ENCODE results near the gene ZHX3.
A peak's percentile ranks its signal among the peaks of the same experiment; 100 is the strongest.

Gene ZHX3

DNA sequence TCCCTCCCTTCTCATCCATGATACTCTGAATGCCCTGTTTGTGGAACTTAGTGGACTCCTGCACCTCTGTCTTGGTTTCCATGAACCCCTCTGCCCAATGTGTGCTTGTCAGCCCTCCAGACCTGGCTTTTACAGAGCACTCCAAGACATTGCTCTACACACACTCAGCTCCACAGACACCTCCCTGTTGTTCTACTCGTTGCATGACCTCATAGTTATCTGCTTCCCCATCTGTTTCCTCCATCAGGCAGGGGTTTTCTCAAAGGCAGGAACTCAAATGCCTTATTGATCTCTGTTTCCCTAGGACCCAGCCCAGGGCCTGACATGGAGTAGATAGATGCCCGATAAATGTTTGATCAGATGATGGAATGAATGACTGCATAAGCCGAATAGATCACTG is 166.9 kb downstream of the ZHX3 start:
- no peak for DNase-seq (ENCODE audit: low spot score)

DNA sequence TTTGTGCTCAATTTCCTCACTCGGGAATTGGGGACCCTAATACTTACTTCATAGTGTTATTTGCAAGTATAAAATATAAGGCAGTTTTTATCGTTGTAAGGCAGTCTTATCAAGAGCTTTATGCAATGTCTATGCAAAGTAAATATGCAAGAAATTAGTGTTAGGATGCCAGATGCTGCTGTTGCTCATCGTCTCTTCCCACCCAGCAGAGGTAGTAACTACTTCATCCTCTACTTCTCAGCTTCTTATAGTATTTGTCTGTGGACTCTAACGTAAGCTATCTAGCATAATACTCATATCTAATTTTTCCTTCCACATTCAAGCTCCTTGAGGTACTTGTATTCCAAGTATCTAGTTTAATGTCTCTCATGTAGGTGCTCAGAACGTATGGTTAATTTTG is 168.6 kb downstream of the ZHX3 start:
- no peak for DNase-seq (ENCODE audit: low spot score)

DNA sequence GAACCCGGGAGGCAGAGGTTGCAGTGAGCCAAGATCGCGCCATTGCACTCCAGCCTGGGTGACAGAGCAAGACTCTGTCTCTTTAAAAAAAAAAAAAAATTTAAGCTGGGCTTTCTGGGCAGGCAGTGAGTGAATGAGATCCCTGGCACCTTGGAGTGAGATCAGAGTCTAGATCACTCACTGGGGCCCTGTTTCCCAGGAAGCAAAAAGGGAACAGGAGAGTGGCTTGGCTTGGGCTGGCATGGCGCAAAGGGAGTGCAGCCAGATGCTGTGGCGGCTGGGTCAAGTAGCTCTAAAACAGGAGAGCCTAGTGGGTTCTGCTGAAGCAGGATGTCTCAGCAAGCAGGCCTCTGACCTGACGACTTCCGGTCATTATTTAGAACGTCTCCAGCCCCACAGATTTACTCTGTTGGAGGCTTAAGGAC is 169.8 kb downstream of the ZHX3 start:
- DNase-seq (ENCODE audit: low spot score): no peak

DNA sequence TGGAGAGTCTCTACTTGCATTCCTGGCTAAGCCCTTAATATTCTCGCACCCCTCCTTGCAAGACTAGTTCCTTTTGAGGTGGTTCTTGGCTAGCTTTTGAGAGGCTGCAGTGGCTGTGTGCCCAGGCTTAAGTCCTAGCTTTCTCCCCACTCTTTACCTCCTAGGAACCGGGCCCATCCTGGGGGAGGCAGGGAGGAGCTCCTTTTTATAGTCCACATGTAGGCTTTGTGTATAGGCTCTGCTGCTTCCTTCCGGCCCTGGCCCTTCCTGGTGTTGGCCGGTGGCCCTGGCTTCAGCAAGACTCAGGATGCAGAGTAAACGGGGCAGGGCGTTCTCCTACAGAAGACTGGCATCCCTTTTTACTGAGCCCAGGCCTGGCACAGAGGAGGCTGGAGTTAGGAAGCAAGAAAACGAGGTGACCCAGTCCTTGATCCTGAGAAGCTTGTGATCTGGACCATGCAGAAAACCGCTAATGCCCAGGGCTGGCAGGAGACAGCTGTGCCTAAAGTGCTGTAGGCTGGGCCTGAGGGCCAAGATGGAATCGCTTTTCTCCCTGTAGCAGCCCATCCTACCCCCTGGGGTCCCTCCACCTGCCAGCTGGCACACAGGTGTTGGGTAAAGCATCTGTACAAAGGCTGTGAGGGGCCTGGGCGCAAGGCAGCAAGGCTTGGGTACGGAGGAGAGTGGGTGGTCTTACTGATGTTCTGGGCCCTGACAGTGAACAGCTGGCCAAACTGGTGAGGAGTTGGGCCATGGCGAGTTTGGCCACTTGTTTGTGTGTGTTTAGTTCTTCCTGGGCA is 171.5 kb downstream of the ZHX3 start:
- DNase-seq (ENCODE audit: low spot score): no peak

DNA sequence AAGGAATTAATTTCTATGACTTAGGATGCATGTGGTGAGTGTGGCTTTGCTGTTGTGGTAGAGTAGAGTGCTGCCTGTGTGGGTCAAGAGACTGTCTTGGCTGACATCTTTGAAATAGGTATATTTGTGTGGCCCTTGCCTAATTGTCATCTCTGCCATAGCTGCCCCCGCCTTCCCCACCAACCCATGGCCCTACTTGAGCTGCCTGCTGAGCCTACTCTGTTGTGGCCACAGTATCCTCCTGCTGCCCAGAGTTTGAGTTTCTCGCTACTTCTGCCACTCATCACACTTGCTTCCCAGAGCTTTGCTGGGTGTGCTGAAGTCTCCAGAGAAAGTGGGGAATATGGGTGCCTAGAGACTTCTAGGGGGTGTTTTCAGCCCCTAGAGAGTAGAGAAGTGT is 172.2 kb downstream of the ZHX3 start:
- no peak for DNase-seq (ENCODE audit: low spot score)

DNA sequence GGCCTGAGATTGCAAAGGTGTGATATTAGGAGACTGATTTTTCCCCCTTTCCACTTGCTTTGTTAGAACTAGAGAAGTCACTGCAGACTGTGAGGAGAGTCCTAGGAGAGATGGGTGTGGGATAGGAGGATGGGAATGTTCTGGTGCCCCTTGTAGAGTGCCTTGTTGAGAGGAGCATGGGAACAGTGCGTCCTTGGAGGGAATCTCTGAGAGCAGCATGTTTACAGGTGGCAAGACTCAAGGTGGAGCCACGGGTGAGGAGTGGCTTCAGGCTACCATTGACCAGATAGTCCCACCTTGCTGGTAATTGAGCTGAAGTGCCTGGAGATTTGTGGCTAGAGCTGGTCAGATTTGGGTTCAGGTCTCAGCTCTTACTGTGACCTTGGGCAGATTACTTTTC is 174.2 kb downstream of the ZHX3 start:
- no peak for DNase-seq (ENCODE audit: low spot score)

DNA sequence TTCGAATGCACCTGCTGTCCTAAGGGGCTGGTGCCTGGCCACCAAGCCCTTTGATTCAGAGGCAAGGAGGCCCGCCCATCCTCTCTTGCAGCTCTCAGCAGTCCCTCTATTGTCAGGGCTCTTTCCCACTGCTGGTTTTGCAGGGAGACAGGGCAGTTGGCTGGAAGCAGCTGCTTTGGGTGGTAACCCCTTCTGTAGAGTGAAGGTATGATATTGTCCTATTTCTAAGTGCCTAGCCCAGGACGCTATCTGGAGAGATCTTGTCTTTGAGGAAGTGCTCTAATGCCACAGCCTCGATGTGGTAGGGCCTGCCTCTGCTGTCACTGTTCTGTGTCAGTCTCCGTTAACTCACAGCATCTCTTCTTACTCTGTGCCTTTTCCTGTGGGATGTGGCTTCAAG is 174.6 kb downstream of the ZHX3 start:
- DNase-seq (ENCODE audit: low spot score): no peak

DNA sequence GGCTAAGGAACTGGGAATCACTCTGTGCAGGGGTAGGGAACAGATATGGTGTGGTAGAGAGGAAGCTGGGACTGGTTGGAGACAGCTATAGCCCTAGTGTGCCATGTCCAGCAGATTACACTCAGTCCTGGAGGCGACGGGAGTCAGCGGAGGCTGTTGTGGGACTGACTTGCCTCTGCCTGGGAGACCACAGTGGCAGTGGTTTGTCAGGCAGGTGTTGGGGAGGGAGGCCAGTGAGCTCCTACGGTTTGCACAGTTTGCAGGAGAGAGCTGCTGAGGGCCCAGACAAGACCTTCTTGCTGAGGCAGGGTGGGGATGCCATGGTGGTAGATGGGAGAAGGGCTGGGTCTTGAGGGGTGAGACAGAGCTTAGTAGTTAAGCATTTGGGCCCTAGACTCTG is 175.3 kb downstream of the ZHX3 start:
- no peak for DNase-seq (ENCODE audit: low spot score)

DNA sequence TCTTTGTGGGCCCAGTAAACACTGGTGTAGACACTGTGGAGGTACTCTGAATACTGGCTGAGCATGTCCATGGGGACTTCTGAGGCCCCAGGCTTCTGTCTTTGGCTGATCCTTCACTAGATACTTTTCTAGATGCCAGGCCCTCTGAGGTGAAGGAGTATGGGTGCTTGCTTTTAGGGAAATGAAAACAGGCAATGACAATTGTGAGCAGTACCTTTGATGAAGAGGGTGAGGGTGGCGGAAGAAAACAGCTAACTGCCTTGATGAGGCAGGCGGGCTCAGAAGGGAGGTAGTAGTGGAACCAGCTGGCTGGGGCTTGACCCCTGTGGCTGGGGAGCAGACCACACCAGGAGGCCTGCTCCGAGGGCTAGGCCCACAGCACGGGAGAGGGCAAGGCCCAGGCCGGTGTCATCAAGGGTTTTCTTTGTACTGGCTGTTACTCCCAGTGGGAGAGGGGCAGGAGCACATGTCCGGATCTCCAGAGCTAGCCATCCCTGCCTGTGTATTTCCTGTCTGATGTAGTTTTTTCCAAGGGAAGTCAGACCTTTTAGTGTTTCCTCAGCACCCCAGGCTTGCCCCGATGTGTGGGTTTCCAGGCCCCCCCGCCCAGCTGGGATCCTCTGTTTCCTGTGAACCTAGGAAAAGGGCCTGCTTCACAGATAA is 176.2 kb downstream of the ZHX3 start:
- peak; percentile 27 for DNase-seq (ENCODE audit: low spot score)

DNA sequence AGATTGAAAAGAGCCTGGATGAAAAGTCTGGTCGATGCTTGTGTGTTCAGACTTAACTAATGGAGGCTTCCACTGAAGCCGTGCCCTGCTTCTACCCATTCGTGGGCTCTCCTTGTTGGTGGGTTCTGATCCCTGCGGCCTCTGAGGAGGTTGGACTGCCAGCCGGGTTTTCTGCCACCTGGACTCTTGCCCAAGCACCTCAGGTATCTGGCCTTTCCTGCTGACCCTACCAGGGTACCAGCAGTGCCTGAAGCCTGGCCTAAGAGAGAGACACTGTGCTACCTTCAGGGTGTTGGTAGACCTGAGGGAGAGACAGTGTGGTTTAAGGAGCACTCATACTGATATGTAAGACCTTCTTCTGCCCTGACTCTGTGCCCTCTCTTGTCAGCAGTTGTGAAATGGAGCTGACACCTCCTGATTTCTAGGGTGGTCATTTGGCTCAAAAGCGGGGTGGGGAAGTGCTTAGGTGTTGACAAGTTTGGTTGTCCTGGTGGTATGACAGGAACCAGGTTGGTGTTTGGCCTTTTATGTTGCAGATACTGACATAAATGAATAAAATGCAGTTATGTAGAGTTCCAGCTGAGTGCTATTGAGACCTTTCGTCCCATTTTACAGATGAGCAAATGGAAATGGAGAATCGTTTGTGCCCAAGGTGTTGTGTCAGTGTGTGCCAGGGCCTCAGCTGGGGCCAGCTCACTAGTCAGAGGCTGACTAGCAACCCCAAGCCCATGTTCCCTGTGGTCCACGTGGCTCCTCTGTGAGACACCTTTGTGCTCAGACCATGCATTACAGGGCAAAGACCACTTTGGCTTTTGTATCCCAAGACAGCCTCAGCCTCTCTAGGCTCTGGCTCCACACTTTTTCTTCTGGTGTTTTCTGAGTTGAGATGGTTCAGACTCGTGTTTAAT is 177.1 kb downstream of the ZHX3 start:
- no peak for DNase-seq (ENCODE audit: low spot score)

DNA sequence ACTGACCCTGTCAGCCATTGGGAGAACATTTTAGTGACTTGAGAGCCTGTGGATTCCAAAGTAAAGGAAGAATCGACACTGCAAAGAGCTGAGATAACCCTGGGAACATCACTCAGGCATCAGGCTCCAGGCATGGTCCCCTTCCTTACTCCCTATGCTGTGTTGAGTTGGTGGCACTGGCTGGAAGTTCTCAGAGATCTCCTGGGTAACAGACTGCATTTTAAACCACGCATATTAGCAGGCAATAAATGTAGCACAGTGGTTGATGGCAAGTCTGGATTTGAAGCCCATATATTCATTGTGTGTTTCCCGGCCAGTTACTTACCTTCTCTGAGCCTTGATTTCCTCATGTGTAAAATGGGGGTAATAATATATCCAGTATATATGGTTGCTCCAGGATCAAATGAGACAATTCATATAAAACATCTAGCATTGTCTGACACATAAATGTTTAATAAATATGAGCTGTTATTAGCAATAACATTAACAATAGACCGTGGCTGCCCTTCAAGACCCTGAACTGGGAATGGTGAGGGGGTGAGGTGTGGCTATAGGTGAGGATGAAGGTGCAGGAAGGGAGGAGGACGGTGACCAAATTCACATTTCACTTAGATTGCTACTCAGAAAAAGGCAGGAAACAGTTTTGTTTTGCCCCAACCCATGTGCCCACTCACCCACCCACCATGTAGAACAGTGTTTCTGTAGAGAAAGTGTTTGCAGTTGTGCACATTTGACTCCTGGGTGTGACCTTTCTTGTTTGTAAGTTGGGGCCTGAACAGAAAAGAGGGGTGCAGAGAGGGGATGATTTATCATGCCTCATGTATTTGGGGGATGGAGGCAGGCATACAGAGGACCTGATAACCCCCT is 178.1 kb downstream of the ZHX3 start:
- DNase-seq (ENCODE audit: low spot score): no peak

DNA sequence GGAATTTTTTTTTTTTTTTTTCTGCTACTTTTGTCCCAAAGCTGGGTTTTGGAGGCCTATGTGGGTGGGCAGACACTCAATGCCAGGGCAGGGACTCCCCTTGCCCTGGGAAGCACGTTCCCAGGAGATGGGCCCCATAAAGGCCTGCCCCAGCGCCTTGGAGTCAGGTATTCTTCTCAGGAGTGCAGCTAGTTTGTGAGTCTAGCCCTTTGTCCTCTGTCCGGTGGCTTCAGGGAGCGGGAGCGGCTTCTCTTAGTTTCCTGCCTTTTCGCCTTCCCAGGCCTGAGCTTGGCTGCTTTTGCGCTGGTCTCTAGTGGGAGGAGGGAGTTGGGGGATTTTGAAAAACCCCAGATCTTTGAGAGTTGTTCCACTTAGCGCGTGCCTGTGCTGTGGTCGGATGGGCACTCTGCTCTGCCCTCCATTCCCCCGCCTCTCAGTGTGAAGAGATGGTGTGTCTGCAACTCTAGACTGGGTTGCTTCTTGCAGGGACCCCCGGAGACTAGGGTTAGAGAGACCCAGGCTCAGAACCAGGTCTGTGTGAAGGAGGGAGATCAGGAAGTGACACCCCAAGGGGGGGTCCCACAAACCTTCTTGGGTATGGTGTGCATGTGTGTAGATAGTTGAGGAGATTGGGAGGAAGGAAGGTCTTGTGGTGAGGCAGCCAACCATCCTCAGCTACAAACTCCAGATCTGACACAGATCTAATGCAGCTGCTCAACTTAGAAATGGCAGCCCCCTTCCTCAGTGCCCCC is 178.9 kb downstream of the ZHX3 start:
- no peak for DNase-seq (ENCODE audit: low spot score)

DNA sequence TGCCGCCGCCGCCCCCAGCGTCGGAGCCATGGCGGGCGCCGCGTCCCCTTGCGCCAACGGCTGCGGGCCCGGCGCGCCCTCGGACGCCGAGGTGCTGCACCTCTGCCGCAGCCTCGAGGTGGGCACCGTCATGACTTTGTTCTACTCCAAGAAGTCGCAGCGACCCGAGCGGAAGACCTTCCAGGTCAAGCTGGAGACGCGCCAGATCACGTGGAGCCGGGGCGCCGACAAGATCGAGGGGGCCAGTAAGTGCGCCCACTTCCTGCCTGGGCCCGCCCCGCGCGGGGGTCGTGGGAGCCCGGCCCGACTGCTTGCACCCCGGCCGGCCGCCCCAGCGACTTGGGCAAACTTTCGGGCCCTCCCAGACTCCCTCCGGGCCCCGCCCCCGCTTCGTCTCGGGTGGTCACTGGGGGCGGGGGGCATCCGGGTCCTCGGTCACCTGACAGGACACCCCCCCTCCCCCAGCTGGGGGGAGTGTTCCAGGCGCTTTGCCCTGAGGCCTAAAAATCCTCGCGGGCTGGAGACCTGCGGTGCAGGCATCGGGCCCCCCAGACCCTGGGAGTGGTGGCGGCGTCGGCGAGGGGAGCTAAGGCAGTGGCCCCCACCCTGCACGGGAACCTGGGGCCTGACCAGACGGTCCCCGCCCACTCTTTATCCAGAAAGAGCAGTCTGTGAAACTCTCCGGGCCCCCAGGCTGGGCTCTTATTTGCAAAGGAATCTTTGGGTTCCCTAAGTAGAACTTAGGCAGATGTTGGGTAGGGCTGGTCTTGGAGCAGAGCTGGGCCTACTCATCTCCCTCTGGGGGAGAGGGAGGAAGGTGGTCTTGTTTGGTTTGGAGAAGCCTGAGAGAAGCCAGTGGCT is 179.7 kb downstream of the ZHX3 start:
- peak; percentile 63 for DNase-seq (ENCODE audit: low spot score)

DNA sequence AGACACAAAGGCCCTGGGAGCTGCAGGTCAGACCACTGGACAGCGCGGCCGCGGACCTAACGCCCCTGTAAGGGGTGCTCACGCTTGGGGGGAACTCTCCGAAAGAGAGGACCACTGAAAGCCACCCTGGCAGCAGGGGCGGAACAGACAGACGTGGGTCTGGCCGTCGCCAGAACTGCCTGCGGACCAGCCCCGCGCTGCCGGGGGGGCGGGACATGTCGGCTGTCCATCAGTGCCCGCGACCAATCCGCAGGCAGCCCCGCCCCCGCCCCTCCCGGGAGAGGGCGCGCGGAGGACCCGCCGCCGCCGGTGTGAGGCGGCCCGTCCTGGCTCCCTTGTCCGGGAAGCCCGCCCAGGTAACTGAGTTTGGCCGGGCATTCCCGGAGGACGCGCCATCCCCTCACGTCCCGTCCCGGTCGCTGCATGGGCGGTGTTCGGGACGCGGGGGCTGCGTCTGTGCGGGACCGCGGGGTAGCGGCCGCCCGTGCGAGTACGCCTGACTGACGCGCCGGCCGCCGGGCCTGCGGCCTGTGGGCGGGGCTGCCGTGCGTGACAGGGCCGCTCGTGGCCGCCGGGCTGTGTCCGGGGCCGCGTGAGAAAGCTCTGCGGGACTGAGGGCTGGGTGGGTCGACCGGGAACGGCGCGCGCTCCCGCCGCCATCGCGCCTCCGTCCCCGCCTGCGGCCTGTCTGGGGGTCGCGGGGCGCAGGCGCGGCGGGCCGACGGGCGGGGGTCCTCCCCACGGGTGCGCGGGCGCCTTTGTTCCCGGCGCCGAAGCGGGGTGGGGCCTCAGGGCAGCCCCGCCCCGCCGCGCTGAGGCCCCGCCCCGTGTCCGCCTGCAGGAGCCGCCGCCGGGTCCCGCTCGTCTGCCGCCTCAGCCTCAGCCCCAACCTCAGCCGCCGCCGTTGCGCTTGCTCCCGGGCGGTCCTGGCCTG is 180.6 kb downstream of the ZHX3 start, which contains the start of gene PLCG1:
Gene PLCG1, plus strand, starts transcription at position 864 of the 934 bp plus-strand sequence. CDS start 99 bp downstream, outside the sequence.
- DNase-seq (ENCODE audit: low spot score): peak; percentile 97

DNA sequence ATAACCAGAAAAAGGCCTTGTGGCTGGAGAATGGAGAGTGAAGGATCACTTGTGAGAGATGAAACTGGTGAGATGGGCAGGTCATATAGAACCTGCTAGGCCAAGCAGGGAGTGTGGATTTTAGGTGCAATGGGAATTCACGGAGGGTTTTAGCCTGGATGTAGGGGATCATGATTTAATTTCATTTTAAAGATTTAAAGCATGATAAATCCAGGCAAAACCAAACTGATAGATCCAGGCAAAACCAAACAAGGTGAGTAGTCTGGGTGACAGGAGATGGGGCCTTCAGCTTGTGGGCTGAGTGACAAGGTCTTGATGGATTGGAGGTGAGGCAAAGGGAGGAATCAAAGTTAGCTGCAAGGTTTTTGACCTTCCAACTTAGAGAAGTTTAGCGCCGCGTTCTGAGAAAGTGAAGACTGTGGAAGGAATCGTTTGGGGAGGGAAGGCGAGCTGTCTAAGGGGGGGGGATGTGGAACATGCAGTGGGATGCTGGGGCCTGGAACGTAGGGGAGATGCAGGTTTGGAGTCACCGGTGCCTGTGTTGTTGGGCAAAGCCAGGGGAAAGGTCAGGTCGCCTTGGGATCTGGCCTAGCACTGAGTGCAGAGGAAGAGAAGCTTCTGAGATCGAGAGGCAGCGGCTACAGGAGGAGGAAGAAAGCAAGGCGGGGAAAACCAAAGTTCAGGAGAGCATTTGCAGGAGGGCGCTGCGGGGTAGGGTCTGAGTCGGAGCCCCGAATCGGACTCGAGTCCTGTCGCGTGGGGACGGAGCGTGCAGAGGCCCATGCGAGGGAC is 181.4 kb downstream of the ZHX3 start:
- DNase-seq (ENCODE audit: low spot score): peak; percentile 21

DNA sequence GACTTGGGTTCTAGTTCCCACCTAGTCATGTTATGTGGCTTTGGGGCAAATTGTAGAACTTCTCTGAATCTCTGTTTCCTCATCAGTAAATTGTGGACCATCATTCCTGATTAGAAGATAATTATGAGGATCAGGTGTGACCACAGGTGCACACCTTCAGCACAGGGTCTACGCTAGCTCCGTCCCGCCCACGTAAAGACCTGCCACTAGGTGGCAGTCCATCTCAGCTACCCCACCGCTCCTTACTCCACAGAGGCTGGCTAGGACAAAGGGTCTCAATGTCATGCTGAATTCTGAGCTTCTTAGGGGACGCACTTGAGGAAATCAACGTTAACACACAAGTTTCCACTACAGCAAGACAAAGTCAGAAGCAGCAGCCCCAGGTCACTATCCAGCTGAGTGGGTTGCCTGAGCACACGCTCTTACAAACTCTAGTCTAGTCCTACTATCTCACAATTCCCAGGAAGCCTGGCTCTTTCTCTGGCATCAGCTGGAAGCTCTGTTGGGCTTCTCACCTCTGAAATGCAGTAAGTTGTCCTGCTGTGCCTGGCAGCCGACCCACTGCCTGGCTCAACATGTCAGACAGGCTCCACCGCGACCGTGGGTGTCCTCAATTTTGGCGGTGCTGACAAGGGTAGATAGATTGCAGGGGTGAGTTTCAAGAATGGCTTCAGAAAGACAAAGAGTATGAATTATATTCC is 182.2 kb downstream of the ZHX3 start:
- DNase-seq (ENCODE audit: low spot score): peak; percentile 76

Data from germinal center (tissue), 1 donor.